Measurements from ENCODE around the gene LOC128125822.

The LOC128125822 gene

DNA sequence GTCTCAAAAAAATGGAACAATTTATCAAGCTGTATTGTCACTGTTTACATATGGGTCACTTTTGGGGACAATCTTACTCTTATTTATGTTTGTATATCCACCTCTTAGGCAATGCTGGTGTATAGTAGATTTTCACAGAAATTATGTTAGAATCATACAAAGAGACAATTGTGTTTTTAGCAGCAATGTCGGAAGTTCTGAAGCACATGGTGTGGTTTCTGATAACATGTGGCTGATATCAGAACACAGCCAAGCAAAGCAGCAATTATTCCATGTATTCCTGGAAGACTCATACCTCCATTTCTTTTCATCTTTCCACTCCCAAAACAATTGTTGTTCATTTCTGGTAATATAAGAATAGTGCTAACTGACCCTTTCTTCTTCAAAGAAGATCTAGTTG lies 17.5 kb upstream of the LOC128125822 start:
- DNase-seq (ENCODE audit: low read depth in 2 of 3, low spot score in 1 of 3) = no peak

GRCh38 chr6:63556369-63556768 lies 15.9 kb upstream of the LOC128125822 start:
- DNase-seq (ENCODE audit: low read depth in 2 of 3, low spot score in 1 of 3) = no peak

- no peak for DNase-seq (ENCODE audit: low read depth in 2 of 3, low spot score in 1 of 3)
Measured at GRCh38 chr6:63558278-63558677, 14.0 kb upstream of the LOC128125822 start.

- DNase-seq (ENCODE audit: low read depth in 2 of 3, low spot score in 1 of 3) = no peak
Measured at GRCh38 chr6:63560801-63561287, 11.4 kb upstream of the LOC128125822 start.

GRCh38 chr6:63561288-63561687 lies 11.0 kb upstream of the LOC128125822 start:
- no peak for DNase-seq (ENCODE audit: low read depth in 2 of 3, low spot score in 1 of 3)

GRCh38 chr6:63563235-63563634 lies 9.0 kb upstream of the LOC128125822 start:
- no peak for DNase-seq (ENCODE audit: low read depth in 2 of 3, low spot score in 1 of 3)

DNA sequence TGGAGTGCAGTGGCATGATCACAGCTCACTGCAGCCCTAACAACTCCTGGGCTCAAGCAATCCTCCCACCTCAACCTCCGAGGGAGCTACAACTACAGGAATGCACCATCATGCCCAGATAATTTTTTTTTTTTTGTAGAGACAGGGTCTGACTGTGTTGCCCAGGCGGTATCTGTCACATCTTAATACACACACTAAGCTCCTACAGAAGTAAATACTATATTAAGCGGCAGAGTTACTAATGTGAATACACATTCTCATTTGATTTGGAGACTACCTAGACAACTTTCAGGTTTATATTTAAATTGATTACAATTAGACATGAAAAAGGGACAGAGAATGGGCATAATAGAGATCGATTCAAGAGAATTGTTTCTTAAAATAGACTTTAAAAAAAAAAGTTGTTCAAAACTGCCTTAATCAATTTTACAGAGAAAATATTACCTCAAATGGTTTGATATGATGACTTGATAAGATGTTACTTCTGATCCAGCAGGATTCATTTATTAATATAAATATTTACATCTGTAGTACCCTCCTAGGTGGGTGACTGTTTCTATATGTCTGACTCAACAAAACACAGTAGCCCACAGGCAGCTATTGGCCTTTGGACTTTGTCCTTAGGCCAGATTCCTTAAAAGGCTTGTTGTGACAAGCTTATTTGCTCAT lies 7.1 kb upstream of the LOC128125822 start:
- no peak for DNase-seq (ENCODE audit: low read depth in 2 of 3, low spot score in 1 of 3)

DNA sequence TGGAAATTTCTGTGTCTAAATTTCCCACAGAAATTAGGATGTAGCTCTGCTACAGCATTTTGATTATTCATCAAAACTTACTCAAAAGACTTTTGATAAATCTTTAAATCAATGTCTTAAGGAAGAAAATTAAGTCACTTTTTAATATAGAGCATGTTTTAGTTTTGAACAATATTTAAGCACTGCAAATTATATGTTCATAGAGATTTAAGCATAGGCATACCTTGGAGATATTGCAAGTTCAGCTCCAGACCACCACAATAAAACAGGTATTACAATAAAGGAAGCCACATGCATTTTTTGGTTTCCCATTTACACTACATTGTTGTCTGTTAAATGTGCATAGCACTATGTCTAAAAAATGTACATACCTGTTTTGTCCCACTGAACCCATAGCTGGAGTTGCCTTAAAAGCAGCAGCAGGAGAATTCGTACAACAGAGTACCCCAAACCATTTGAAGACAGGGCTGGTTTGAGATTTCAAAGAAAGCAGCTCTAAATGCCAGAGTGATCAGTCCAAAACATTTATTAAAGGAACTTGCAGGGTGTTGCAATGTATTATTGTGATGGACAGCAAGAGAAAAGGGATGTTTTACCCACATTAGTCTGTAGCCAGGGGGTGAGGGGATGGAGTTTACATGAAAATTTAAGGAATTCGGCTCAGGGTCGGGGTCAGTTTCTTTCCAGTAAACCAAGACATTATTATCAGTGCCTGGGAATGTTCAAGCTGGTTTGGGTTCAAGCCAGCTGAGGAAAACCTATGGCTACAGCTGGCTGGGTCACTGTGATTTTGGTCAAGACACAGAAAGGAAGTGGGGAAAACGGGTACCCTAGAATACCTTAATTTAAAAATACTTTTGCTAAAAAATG lies 6.3 kb upstream of the LOC128125822 start:
- DNase-seq (ENCODE audit: low read depth in 2 of 3, low spot score in 1 of 3) = no peak

DNA sequence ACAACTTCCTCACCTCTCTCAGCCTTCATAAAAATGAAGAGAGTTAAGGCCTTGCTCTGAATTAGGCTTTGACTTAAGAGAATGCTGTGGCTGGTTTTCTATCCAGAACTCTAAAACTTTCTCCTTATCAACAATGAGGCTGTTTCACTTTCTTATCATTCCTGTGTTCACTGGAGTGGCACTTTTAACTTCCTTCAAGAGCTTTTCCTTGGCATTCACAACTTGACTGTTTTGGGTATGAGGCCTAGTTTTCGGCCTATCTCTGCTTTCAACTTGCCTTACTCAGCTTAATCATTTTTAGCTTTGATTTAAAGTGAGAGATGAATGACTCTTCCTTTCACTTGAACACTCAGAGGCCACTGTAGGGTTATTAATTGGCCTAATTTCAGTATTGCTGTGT lies 4.3 kb upstream of the LOC128125822 start:
- DNase-seq (ENCODE audit: low read depth in 2 of 3, low spot score in 1 of 3) = no peak

GRCh38 chr6:63571361-63572043 lies 778 bp upstream of the LOC128125822 start:
- DNase-seq (ENCODE audit: low read depth in 2 of 3, low spot score in 1 of 3) = peak; percentile 20 to 28 (median 24)

DNA sequence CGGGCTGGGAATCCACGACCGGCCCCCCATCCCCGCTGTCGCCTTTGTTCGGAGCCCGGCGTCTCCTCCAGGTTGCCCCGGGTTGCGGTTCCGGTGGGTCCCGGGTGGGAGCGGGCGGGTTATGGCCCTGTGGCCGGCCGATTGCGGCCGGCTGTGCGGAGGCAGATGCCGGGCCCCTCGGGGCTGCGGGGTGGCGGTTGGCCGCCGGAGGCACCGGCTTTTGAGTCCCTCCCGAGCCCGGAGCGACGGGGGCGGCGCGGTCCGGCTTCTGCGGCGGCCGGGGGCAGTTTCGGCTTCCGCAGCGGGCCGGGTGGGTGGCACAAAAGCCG lies 431 bp downstream of the LOC128125822 start:
- DNase-seq (ENCODE audit: low read depth in 2 of 3, low spot score in 1 of 3) = no peak

DNA sequence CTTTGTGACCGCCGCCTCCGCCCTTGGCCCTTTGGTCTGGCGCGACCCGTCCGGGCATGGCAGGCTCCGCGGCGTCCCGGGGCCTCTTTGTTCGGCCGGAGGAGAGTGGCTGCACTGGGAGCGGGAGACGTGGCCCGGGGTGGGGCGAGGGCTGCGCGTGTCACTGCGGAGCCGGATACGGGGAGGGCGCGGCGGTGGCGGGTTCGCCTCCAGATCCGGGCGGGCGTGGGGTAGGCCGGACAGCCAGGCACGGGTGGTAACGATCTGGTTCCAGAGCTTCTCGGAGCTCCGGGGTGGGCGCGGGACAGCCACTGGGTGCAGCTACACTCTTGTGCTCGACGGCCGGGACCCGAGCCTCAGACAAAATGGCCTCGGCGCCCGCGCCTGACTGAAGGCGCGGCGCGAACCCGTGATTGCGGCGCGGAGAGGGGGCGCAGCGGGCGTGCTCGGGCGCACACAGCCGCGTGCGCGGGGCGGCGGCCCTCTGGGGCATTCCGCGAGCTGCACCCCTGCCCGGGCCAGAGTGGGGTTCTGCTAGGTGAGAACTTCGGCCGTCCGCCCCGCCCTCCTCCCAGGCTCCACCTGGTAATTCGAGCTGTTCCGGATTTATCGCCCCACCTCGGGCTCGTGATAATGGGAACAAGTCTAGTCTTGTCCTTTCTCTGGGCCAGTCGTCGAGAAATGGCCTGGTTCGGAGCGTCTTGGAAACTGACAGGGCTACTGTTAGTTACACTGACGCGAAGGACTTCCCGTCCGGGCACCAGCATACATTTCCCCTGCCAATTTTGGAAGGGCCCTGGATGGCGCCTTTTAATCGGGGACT lies 1.0 kb downstream of the LOC128125822 start:
- DNase-seq (ENCODE audit: low read depth in 2 of 3, low spot score in 1 of 3) = peak; percentile 40 to 54 (median 43)

DNA sequence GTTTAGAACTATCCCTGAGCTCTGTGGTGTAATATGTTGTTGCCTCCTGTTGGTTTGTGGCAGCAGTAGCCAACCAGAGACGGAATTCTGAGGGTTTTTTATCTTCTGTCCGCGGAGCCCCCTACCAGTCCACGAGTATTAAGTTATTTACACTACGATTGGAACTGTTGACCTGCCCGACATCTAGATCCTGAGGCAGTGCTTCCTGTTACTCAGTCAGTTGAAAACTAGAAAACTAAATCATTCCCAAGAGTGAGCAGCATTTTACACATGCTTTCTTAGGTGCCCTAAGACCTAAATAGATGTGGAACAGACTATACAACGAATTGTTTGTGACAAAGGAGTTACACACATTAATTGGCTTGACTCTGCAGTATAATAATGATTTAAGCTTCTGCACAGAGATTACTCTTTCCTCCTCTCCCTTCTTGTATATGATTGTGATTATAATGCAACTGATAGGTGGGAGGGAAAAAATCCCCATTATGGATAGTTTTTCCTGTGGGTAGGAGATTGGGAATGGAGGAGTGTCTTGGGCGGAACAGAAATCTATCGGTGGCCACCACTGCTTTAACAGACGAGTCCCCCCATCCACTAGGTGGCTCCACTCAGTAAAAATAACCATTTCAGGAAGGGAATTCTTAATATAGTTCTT lies 1.7 kb downstream of the LOC128125822 start:
- peak in 2 of 3 donors; percentile 18 to 52 for DNase-seq (ENCODE audit: low read depth in 2 of 3, low spot score in 1 of 3)

DNA sequence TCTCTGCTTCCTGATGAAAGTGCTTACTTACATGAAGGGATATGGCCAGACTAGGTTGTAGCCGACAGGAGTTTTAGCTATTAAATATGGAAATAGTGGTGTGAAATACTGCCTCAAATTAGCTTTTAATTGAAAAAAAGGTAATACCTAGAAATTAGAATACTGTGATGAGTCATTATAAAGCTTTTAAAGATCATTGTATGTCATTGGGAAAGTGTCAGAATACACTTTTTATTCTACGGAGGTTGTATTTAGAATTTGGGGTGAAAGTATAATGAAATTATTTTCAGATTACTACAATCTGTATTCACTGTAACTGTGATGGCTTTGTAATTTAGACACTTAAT lies 2.2 kb downstream of the LOC128125822 start:
- no peak for DNase-seq (ENCODE audit: low read depth in 2 of 3, low spot score in 1 of 3)

GRCh38 chr6:63576147-63576772 lies 4.0 kb downstream of the LOC128125822 start:
- no peak for DNase-seq (ENCODE audit: low read depth in 2 of 3, low spot score in 1 of 3)

GRCh38 chr6:63576985-63577712 lies 4.9 kb downstream of the LOC128125822 start:
- no peak for DNase-seq (ENCODE audit: low read depth in 2 of 3, low spot score in 1 of 3)

DNA sequence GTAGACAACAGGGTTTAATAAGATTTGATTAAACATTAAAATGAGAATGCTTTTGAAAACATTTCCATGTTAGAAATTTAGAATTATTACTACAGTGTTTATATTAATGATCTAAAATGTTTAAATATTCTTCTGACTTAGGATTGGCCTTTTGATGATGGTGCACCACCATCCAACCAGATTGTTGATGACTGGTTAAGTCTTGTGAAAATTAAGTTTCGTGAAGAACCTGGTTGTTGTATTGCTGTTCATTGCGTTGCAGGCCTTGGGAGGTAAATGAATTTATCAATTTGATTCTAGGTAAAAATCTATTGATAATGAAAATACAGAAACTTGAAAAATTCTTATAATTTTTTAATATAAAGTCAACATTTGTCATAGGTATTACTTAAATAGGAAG lies 6.5 kb downstream of the LOC128125822 start:
- no peak for DNase-seq (ENCODE audit: low read depth in 2 of 3, low spot score in 1 of 3)

DNA sequence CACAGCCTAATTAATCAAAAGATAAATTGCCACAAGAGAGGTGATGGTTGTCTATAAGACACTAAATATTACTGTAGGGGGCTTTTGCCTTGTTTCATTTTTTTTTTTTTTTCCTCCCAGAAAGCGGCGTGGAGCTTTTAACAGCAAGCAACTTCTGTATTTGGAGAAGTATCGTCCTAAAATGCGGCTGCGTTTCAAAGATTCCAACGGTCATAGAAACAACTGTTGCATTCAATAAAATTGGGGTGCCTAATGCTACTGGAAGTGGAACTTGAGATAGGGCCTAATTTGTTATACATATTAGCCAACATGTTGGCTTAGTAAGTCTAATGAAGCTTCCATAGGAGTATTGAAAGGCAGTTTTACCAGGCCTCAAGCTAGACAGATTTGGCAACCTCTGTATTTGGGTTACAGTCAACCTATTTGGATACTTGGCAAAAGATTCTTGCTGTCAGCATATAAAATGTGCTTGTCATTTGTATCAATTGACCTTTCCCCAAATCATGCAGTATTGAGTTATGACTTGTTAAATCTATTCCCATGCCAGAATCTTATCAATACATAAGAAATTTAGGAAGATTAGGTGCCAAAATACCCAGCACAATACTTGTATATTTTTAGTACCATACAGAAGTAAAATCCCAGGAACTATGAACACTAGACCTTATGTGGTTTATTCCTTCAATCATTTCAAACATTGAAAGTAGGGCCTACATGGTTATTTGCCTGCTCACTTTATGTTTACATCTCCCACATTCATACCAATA lies 7.8 kb downstream of the LOC128125822 start:
- DNase-seq (ENCODE audit: low read depth in 2 of 3, low spot score in 1 of 3) = no peak

- no peak for DNase-seq (ENCODE audit: low read depth in 2 of 3, low spot score in 1 of 3)
Measured at GRCh38 chr6:63580704-63580961, 8.4 kb downstream of the LOC128125822 start.

All from stimulated activated CD4-positive, alpha-beta T cell treated with anti-CD3 and anti-CD28 coated beads, Interleukin-12 subunit alpha, Interleukin-12 subunit beta, amount 100 ng/mL, for 48 hours (primary cell).